ENCODE data around the gene ATP8B4.

Gene ATP8B4

DNA sequence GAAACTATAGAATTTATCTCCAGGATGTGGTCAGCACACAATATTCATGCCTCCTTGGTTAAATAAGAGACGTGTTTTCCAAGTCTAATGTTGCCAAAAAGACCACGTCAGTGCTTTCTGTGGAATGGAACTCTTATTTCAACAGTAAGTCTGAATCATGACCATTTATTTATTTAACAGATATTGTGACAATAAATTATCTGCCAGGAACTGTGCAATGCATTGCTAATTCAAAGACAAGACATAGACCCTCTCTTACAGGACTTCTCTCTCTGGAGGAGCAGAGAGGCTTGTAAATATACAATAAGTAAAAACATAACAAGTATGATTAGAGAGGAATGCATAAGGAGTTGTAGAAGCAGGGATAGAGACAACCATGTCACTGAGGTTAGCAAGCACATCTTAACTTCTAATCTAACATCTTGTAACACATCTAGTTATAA, 270.7 kb downstream of the ATP8B4 start:
- Mint-ChIP-seq H3K36me3 (no peaks in the 10 kb centered on the region), H3K27me3 (no peaks in the 10 kb centered on the region), H3K4me1 (no peaks in the 10 kb centered on the region), H3K27ac (no peak overlapping the region), H3K9me3 (peaks cover 6% of the 10 kb centered on the region in 2 donors), H3K4me3 (no peak overlapping the region)
- DNase-seq = no peak
- ATAC-seq (replicated peaks) = no peak

DNA sequence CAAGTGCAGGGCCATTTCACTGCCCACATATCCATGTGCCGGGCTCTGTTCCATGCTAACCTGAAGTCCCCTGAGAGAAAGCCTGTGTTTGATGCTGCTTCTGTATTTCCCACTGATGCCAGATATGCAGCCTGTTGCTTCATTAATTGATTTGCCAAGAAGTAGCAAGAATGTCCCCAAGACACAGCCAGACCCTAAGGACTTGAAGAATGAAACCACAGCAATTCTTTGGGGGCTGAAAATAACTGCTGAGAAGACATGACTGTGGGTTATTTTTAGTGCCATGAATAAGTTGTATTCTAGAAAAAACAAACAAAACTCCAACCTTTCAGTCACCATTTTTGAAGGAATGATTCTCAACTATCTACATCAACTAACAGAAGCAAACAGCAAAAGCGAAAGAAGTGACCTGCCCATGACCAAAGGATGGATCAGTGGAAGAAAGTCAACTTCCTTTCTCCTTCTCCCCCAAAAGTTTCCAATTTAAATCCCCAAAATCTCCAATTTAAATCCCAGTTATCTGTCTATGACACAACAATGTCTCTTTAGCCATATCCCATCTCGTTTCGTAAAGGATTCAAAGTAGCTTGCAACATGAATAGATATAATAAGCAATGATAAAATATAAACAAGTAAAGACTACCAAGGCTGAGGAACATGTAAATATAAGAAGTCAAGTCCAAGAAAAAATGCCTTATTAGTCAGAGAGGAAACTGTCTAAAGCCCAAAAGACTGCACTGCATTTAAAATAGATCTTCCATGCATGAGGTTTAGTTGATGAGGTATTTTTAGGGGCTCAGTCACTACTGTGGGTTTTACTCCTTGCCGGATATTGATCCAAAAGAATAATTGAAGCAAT, 271.4 kb downstream of the ATP8B4 start:
- no peak for DNase-seq
- H3K36me3 Mint-ChIP-seq = no peaks in the 10 kb centered on the region
- no peak overlapping the region for H3K27ac Mint-ChIP-seq
- no peaks in the 10 kb centered on the region for H3K4me1 Mint-ChIP-seq
- peaks cover 6 to 11% of the 10 kb centered on the region in 2 donors for H3K9me3 Mint-ChIP-seq
- no peak overlapping the region for H3K4me3 Mint-ChIP-seq
- no peak for ATAC-seq (replicated peaks)
- H3K27me3 Mint-ChIP-seq = no peaks in the 10 kb centered on the region

DNA sequence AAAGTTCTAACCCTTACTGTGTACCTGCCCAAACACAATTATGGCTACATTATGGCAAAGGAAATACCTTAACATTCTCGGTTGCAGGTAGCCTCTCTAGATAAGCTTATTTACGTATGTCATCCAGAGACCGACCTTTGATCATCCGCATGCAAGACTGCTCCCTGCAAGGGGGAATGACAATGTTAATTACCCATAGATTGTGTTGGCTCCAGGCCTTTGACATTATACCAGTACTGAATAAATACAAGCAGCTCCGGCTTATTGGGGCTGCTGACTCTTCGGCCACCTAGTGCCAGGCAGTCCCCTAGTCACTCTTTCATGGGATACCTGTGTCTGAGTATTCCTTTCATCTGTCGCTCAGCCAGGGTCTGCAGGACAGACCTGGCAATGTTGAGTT, 274.6 kb downstream of the ATP8B4 start:
- DNase-seq (no peak), ATAC-seq (replicated peaks) (no peak)
- no peak overlapping the region for H3K27ac Mint-ChIP-seq
- H3K36me3 Mint-ChIP-seq = no peaks in the 10 kb centered on the region
- no peaks in the 10 kb centered on the region for H3K27me3 Mint-ChIP-seq
- H3K9me3 Mint-ChIP-seq = peaks cover 2 to 8% of the 10 kb centered on the region in 2 donors
- H3K4me1 Mint-ChIP-seq = no peaks in the 10 kb centered on the region
- no peak overlapping the region for H3K4me3 Mint-ChIP-seq

DNA sequence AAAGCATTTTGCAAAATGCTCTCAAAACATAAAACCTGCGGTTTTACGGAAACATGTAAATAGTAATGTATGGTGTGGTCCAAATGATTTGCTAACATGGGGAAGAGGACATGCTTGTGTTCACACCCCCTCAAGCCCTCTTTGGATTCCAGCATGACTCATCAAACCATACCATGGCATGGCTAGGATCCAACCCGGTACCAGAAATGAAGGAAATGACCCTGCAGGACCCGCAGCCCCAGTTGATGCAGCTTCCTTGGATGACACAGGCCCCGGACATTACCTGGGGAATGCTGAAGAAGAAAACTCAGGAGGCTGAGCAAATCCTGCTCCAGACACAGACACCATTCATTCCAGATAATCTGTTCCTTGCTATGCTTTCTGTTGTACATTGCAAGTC, 275.3 kb downstream of the ATP8B4 start:
- H3K27ac Mint-ChIP-seq = no peak overlapping the region
- ATAC-seq (replicated peaks) = no peak
- peaks cover 8 to 12% of the 10 kb centered on the region in 2 donors for H3K9me3 Mint-ChIP-seq
- no peak overlapping the region for H3K4me3 Mint-ChIP-seq
- H3K27me3 Mint-ChIP-seq = no peaks in the 10 kb centered on the region
- no peaks in the 10 kb centered on the region for H3K4me1 Mint-ChIP-seq
- no peaks in the 10 kb centered on the region for H3K36me3 Mint-ChIP-seq
- no peak for DNase-seq

DNA sequence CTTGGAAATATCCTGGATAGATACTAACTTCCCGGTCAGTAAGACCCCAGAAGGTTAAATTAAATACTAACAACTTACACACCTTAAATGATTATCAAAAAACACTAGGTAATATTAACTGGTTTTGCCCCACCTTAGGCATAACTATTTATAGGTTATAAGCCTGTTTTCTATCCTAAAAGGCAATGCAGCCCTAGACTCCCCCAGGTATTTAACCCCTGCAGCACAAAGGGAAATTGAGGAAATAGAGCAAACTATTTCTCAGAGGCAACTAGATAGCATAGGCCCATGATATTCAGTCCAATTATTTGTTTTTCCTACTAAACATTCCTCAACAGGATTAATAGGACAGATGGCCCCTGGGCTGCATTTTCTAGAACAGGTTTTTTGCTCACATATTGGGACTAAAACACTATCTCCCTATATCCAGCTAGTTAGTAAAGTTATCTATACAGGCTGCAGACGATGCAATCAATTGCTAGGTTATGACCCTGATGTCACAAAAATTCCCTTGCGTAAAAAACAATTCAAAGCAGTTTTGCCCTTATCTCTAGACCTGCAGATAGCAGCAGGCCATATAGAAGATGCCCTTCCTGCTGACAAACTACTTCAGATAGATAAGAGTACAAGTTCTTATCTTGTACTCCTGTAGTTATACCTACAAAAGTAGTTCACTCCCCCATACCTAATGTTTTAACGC, 276.9 kb downstream of the ATP8B4 start:
- H3K9me3 Mint-ChIP-seq = peaks cover 14 to 18% of the 10 kb centered on the region in 2 donors
- ATAC-seq (replicated peaks) (no peak), DNase-seq (no peak)
- no peaks in the 10 kb centered on the region for H3K4me1 Mint-ChIP-seq
- H3K4me3 Mint-ChIP-seq = no peak overlapping the region
- no peak overlapping the region for H3K27ac Mint-ChIP-seq
- H3K27me3 Mint-ChIP-seq = no peaks in the 10 kb centered on the region
- peaks cover 0 to 6% of the 10 kb centered on the region in 2 donors for H3K36me3 Mint-ChIP-seq

DNA sequence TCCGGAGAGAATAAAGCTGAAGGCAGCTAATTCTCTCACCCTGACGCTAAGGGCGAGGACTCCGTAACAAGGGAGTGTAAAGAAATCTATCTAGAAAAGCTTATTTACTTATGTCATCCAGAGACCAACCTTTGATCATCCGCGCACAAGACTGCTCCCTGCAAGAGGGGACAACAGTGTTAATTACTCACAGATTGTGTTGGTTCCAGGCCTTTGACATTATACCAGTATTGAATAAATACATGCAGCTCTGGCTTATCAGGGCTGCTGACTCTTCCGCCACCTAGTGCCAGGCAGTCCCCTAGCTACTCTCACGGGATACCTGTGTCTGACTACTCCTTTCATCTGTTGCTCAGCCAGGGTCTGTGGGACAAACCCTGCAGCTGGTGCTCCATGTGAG, 286.5 kb downstream of the ATP8B4 start:
- ATAC-seq (replicated peaks) (peak in 1 of 2 donors; percentile 48), DNase-seq (no peak)
- Mint-ChIP-seq H3K4me1 (no peaks in the 10 kb centered on the region), H3K4me3 (no peak overlapping the region), H3K27me3 (no peaks in the 10 kb centered on the region), H3K36me3 (peaks cover 0 to under 1% of the 10 kb centered on the region in 2 donors), H3K27ac (no peak overlapping the region), H3K9me3 (peaks cover 5 to 7% of the 10 kb centered on the region in 2 donors)

DNA sequence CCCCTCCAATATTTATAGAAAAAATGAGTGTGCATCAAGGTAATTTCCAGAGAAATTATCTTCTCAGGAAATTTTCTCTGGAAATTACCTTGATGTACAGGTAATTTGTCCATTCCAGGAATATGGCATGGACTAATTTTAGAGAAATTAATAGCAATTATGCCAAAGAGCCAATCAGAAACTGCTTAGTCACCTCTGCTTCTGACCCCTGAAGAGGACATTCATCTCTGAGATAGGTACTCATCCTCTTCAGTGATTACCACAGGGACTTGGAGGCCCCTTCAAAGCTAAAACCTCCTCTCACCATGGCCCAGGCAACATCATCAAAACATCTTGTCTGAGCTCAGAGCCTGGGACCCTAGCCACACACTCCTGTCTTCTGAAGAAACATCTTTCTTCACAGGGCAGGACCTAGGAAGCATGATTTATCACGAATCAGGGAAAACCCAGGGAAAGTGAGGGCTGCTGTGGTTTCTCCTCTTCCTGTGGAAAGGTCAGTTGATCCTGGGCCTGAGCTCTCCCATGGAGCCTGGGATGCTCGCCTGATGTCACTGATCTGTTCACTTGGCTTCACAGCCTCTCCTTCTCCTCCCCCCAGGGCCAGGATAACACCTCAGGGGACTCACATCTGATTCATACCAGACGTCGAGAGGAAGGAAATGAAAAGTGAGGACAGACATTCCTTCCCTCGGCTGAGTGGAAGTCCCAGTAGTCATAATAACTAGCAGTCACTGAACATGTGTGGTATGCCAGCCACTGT, 287.6 kb downstream of the ATP8B4 start:
- peaks cover 5% of the 10 kb centered on the region in 2 donors for H3K9me3 Mint-ChIP-seq
- H3K27me3 Mint-ChIP-seq = no peaks in the 10 kb centered on the region
- no peaks in the 10 kb centered on the region for H3K36me3 Mint-ChIP-seq
- no peaks in the 10 kb centered on the region for H3K4me1 Mint-ChIP-seq
- DNase-seq (no peak), ATAC-seq (replicated peaks) (no peak)
- no peak overlapping the region for H3K27ac Mint-ChIP-seq
- H3K4me3 Mint-ChIP-seq = no peak overlapping the region

DNA sequence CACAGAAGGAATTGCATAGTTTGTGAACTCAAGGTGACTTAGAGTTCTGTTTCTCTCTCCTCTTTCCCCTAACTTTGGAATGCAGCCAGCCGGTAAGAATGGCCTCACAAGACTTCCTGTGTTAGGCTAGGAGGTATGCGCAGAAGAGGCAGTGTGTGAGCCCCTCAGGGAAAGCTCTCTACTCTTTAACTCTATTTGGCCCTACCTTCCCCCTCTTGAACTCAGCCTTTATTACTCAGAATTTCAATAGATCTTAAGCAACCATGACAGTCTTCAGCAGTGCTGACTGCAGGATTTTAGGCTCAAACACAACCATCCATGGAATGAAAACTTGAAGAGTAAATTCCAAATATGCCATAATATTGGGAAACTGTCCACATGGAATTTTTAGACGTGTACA, 288.6 kb downstream of the ATP8B4 start:
- H3K27ac Mint-ChIP-seq = no peak overlapping the region
- peaks cover 0 to 2% of the 10 kb centered on the region in 2 donors for H3K9me3 Mint-ChIP-seq
- H3K4me3 Mint-ChIP-seq = no peak overlapping the region
- H3K27me3 Mint-ChIP-seq = no peaks in the 10 kb centered on the region
- DNase-seq (no peak), ATAC-seq (replicated peaks) (no peak)
- H3K4me1 Mint-ChIP-seq = no peaks in the 10 kb centered on the region
- no peaks in the 10 kb centered on the region for H3K36me3 Mint-ChIP-seq

DNA sequence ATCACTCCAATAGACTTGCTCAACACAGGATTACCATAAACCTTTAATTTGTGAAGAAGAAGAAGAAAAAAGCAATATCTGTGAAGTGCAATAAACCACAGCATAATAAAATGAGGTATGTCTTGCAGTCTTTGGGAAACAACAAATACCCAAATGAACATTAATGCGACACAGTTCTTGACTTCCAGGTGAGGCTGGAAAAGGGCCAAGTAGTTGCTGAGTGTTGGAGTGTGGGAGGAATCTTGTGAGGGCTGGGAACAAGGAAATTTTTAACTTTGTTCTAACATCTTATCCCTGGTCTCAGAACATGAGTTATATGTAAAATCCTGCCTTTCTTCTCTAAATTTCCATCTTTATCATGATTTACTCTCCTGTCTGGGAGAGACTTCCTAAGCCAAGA, 291.7 kb downstream of the ATP8B4 start:
- H3K36me3 Mint-ChIP-seq = no peaks in the 10 kb centered on the region
- DNase-seq (no peak), ATAC-seq (replicated peaks) (no peak)
- H3K27me3 Mint-ChIP-seq = no peaks in the 10 kb centered on the region
- no peak overlapping the region for H3K4me3 Mint-ChIP-seq
- H3K27ac Mint-ChIP-seq = no peak overlapping the region
- no peaks in the 10 kb centered on the region for H3K4me1 Mint-ChIP-seq
- H3K9me3 Mint-ChIP-seq = peaks cover 0 to 2% of the 10 kb centered on the region in 2 donors

DNA sequence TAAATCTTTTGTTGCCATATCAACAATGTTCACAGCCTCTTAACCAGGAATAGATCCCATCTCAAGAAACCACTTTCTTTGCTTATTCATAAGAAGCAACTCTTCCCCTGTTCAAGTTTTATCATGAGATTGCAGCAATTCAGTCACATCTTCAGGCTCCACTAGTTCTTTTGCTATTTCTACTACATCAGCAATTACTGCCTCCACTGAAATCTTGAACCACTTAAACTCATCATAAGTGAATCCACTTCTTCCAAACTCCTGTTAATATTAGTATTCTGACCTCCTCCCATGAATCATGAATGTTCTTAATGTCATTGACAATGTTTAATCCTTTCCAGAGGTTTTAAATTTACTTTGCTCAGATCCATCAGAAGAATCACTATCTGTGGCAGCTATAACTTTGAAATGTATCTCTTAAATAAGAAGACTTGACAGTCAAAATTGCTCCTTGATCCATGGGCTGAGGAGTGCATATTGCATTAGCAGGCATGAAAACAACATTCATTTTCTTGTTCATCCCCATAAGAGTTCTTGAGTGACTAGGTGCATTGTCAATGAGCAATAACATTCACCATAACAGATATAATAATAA, 292.3 kb downstream of the ATP8B4 start:
- Mint-ChIP-seq H3K4me1 (no peaks in the 10 kb centered on the region), H3K27ac (no peak overlapping the region), H3K4me3 (no peak overlapping the region), H3K36me3 (no peaks in the 10 kb centered on the region), H3K9me3 (peaks cover 0 to 2% of the 10 kb centered on the region in 2 donors), H3K27me3 (no peaks in the 10 kb centered on the region)
- no peak for DNase-seq
- no peak for ATAC-seq (replicated peaks)

DNA sequence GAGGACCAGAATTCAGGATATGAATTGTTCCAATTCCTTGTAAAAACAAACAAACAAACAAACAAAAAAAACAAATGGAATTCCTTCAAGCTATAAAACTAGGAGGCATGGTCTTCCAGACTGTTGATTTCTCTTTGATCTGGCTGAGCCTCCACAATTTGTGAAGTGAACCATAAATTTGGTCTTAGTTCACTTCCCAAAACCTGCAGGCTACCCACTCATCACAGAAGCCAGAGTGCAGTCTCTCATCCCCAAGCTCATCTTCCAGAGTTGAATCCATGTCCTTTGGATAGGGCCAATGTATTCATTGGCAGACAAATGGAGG, 294.3 kb downstream of the ATP8B4 start:
- ATAC-seq (replicated peaks) = no peak
- no peaks in the 10 kb centered on the region for H3K27me3 Mint-ChIP-seq
- no peak for DNase-seq
- H3K4me1 Mint-ChIP-seq = no peaks in the 10 kb centered on the region
- H3K27ac Mint-ChIP-seq = no peak overlapping the region
- no peak overlapping the region for H3K4me3 Mint-ChIP-seq
- peaks cover 0 to 2% of the 10 kb centered on the region in 2 donors for H3K9me3 Mint-ChIP-seq
- no peaks in the 10 kb centered on the region for H3K36me3 Mint-ChIP-seq

DNA sequence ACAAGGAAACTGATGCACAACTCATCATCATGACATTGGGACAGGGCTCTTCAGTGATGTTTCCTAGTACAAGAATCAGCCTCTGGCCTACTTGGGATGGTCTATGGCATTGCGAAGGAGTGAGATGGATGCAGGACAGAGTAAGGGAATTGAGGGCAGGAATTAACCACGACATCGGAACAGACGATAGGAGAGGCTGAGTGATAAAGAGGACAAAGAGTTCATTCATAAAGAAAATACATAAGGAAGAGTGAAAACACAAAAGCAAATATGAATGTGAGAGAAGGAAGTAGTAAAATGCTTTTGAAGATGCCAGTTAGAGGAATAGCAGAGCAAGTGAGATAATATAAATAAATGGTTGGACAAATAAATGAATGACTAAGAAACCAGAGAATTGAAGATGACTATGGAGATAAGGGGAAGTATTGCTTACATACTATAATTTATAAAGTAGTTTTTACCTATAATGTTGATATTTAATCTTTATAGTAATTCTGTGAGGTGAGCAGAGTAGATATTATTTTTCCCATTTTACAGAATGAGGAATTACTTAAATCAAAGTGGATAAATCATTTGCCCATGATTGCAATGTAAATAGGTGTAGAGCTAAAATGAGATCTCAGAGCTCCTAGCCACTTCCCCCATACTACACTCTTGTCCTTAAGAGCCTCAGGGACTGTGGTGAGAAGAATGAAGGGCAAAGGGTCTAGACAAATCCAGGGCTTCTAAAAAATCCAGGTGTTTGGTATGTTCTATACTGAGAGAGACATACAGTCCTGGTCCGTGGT, 294.9 kb downstream of the ATP8B4 start:
- no peaks in the 10 kb centered on the region for H3K36me3 Mint-ChIP-seq
- H3K27ac Mint-ChIP-seq = no peak overlapping the region
- no peak for ATAC-seq (replicated peaks)
- no peak overlapping the region for H3K4me3 Mint-ChIP-seq
- peaks cover 0 to 4% of the 10 kb centered on the region in 2 donors for H3K9me3 Mint-ChIP-seq
- no peaks in the 10 kb centered on the region for H3K27me3 Mint-ChIP-seq
- H3K4me1 Mint-ChIP-seq = no peaks in the 10 kb centered on the region
- DNase-seq = no peak

DNA sequence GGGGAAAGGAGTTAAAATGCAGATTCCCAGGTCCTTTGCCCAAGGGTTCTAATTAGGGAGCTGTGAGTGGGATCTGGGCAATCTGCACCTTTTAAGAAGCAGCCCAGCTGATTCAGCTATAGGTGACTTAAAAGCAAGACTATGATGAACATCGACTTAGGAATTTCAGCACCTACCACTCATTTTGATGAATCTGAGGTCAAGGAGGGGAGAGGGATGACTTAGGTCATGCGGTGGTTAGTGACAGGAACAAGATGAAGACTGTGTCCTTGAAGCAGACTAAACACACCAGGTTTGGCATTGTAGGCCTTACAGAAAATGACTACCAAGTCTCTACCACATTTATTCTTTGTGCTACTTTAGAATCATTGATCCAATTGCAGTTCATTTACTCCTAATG, 301.9 kb downstream of the ATP8B4 start:
- H3K4me3 Mint-ChIP-seq = no peak overlapping the region
- peaks cover 0 to 5% of the 10 kb centered on the region in 2 donors for H3K9me3 Mint-ChIP-seq
- no peak overlapping the region for H3K27ac Mint-ChIP-seq
- H3K36me3 Mint-ChIP-seq = no peaks in the 10 kb centered on the region
- no peaks in the 10 kb centered on the region for H3K27me3 Mint-ChIP-seq
- H3K4me1 Mint-ChIP-seq = peaks cover 5 to 7% of the 10 kb centered on the region in 2 donors
- ATAC-seq (replicated peaks) (no peak), DNase-seq (no peak)

DNA sequence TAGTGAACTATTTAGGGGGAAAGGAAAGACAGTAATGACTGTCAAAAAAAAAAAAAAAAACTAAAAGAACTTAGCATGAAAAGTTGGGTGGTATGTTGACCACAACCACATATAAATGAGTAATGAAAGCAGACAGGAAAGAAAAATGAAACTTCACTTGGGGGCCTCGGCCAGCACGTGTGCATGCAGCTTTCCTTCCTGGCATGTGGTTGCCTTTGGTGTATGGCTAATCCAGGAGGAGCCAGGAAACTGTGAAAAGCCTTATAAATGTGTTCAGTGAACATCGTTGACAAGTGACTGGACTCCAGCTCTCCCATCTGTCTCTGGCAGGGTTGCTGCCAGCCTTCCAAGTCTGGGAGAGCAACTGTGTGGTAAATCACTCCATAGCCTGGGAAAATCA, 303.1 kb downstream of the ATP8B4 start:
- H3K4me1 Mint-ChIP-seq = peaks cover 5 to 7% of the 10 kb centered on the region in 2 donors
- no peaks in the 10 kb centered on the region for H3K36me3 Mint-ChIP-seq
- ATAC-seq (replicated peaks) (peak; percentile 20 to 34), DNase-seq (no peak)
- H3K27me3 Mint-ChIP-seq = no peaks in the 10 kb centered on the region
- H3K27ac Mint-ChIP-seq = no peak overlapping the region
- H3K9me3 Mint-ChIP-seq = peaks cover 0 to 5% of the 10 kb centered on the region in 2 donors
- no peak overlapping the region for H3K4me3 Mint-ChIP-seq

Measured in stimulated activated naive B cell treated with anti-CD40 and anti-IgM and Interleukin-4, amounts not matched to agents 10 μg/mL and 1 μg/mL and 100 μg/mL, for 72 hours (primary cell).